Effector CD8-positive, alpha-beta T cell (primary cell): Measurements from ENCODE around the gene KRTAP10-12.

Source experiments
- DNase-seq: peaks from one replicate; lab custom pipeline; 2025; lab: John Stamatoyannopoulos, UW

KRTAP10-12 gene

GRCh38 chr21:44732956-44733355 lies 36.0 kb downstream of the KRTAP10-12 start:
- no peak for DNase-seq

- DNase-seq, result no peak
These were observed 37.2 kb downstream of the KRTAP10-12 start for GRCh38 chr21:44734026-44734745.

GRCh38 chr21:44734841-44735240 lies 37.9 kb downstream of the KRTAP10-12 start:
- no peak for DNase-seq

DNA sequence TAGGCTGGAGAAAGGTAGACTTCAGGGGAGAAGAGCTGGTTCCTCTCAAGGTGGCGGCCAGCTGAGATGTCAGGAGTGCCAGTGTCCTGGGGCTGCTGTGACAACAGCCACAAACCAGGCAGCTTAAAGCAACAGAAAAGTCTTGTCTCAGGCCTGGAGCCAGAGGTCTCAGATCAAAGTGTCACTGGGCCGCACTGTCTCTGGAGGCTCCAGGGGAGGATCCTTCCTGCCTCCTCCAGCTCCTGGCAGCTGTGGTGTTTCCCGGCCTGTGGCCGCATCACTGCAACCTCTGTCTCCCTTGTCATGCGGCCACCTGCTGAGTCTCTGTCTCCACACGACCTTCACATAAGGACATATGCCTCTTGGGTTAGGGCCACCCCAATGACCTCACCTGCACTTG lies 38.8 kb downstream of the KRTAP10-12 start:
- no peak for DNase-seq

DNA sequence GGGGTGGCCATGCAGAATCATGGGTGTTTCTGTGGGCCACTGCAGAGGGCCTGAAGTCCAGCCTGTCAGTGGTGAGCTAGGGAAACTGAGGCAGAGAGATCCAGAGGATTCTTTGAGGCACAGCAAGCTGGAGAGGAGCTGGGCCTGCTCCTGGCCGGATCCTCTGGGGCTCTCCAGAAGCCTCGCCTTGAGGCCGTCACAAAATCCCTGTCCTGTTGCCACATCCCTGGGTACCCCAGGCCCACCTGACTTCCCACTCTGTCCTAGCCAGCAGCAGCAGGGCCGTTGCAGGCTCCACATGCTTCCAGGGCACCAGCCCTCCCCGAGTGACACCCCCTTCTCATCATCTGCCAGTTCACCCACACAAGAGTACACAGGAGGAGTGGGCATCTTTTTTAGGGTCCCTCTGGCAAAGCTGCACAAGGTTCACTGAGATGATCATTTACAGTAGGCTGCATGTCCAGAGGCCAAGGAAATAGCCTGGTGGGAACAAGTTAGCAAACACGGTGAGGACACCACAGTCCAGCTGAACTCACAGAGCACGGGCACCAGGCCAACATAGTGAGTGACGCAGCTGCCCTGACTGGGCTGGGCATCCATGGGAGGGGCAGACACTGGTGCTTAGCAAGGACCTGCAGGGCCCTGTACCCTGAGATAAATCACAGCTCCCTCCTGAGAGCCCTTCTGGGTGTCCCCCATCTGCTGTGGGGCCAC lies 39.5 kb downstream of the KRTAP10-12 start:
- no peak for DNase-seq

- DNase-seq, result no peak
These were observed 40.9 kb downstream of the KRTAP10-12 start for GRCh38 chr21:44737706-44738354.

DNA sequence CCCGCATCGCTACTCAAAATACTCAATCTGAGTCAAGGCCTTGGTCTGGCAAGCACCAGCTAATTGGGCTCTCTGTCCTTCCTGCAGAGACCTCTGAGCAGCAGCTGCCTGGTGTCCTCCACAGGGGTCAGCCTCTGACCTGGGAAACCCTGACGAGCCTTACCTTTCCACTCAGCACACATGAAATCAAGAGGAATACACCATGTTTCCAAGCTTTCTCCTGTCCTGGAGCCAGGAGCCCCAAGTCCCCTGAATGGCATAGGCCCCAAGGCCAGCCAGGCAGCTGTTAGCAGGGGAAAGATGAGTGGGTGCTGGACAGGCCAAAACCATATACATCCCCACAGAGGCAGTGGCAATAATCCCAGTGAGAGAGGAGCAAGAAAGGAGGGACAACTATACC lies 41.6 kb downstream of the KRTAP10-12 start:
- DNase-seq, result no peak

GRCh38 chr21:44739316-44739715 lies 42.3 kb downstream of the KRTAP10-12 start:
- no peak for DNase-seq

DNA sequence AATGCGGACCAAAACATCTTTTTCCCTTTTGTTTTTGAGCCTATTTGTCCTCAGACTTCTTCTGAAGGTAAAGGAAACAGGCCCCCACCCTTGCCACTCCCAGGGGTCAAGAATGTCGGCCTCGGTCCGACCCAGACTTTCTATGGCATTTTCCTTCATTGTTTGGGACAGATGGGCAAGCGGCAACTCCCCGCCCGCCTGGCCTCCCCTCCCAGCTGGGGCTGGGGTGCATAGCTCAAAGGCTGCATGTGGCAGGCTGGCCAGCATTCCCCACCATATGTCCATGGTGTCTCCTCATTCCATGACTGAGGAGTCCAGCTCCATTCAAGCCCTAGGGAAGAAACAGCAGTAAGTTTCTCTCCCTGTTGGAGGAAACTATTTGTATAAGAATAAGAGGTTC lies 43.8 kb downstream of the KRTAP10-12 start:
- no peak for DNase-seq

GRCh38 chr21:44741921-44742320 lies 44.9 kb downstream of the KRTAP10-12 start:
- no peak for DNase-seq

GRCh38 chr21:44742418-44743153 lies 45.6 kb downstream of the KRTAP10-12 start:
- no peak for DNase-seq
